IMR-90 (cell line): ENCODE data around the gene ARAP1. TPM values are rescaled to one million over a fixed set of nuclear protein-coding genes. Genes with fewer than 3 reads are reported as not detected.

Experiments
- ATAC-seq: fragments of 200-7000 bp; cut with Tn5 transposase; 2 replicates; pipeline ENCODE4 v1.9.1; 2020; ENCODE audit warnings: low read depth, mild to moderate bottlenecking, moderate library complexity
- BruUV-seq: library from RNA; stranded (reverse); fragments of 400-500 nt; replicated peaks from 2 replicates; lab custom pipeline; 2021; lab: Mats Ljungman, UMichigan
- CTCF ChIA-PET: fragments of 300-600 bp; formaldehyde crosslinking; extraction: SDS; loops from one replicate; lab custom pipeline; 2021; ENCODE audit warnings: antibody characterized with exemption; lab: Yijun Ruan, JAX
- POLR2A ChIA-PET: fragments of 300-600 bp; sonication (Branson Sonifier 250); formaldehyde crosslinking; loops from one replicate; lab custom pipeline; 2022; ENCODE audit warnings: antibody characterized with exemption; ENCODE audit not compliant: unreplicated experiment; lab: Charles Lee
- DNase-seq: peaks from one replicate; pipeline ENCODE4 v3.0.0; 2013
- H2AFZ ChIP-seq: replicated peaks from 2 replicates; pipeline ENCODE3; 2013; ENCODE audit warnings: low read length, mild to moderate bottlenecking; ENCODE audit not compliant: poor library complexity
- H2AK5ac ChIP-seq: 2 replicates; pipeline ENCODE4 v1.6.1; 2013; ENCODE audit warnings: low read depth, low read length, inconsistent platforms
- H2AK9ac ChIP-seq: replicated peaks from 2 replicates; pipeline ENCODE3; 2013; ENCODE audit warnings: mild to moderate bottlenecking, low read depth, low read length, moderate library complexity; ENCODE audit not compliant: poor library complexity
- H2BK120ac ChIP-seq: 2 replicates; pipeline ENCODE4 v1.6.1; 2013; ENCODE audit warnings: low read depth, low read length, inconsistent platforms
- H2BK15ac ChIP-seq: 3 replicates; pipeline ENCODE4 v1.6.1; 2013; ENCODE audit warnings: low read depth, low read length, inconsistent platforms
- H2BK20ac ChIP-seq: 2 replicates; pipeline ENCODE4 v1.6.1; 2013; ENCODE audit warnings: low read depth, mild to moderate bottlenecking, inconsistent platforms, low read length, moderate library complexity
- H2BK5ac ChIP-seq: 2 replicates; pipeline ENCODE4 v1.6.1; 2013; ENCODE audit warnings: mild to moderate bottlenecking, low read depth, low read length, inconsistent platforms; ENCODE audit not compliant: poor library complexity, severe bottlenecking
- H3K14ac ChIP-seq: replicated peaks from 2 replicates; pipeline ENCODE4 v1.6.1; 2013; ENCODE audit warnings: low read depth, low read length, inconsistent platforms
- H3K18ac ChIP-seq: 2 replicates; pipeline ENCODE4 v1.6.1; 2013; ENCODE audit warnings: low read depth, low read length, control low read depth
- H3K23ac ChIP-seq: 2 replicates; pipeline ENCODE4 v1.6.1; 2013; ENCODE audit warnings: low read depth, low read length, inconsistent platforms
- H3K27ac ChIP-seq: 2 replicates; pipeline ENCODE4 v1.5.1; 2013; ENCODE audit warnings: mild to moderate bottlenecking, control low read depth, low read length; ENCODE audit not compliant: insufficient read depth
- H3K27me3 ChIP-seq: 2 replicates; pipeline ENCODE4 v1.6.1; 2013; ENCODE audit warnings: low read length; ENCODE audit not compliant: control insufficient read depth, insufficient read depth
- H3K36me3 ChIP-seq: 2 replicates; pipeline ENCODE4 v1.6.1; 2013; ENCODE audit warnings: low read length, mixed read lengths; ENCODE audit not compliant: control insufficient read depth, insufficient read depth
- H3K4ac ChIP-seq: 2 replicates; pipeline ENCODE4 v1.6.1; 2013; ENCODE audit warnings: low read depth, low read length, inconsistent platforms
- H3K4me1 ChIP-seq: 2 replicates; pipeline ENCODE4 v1.6.1; 2013; ENCODE audit warnings: low read length, mixed read lengths; ENCODE audit not compliant: control insufficient read depth, insufficient read depth
- H3K4me2 ChIP-seq: 2 replicates; pipeline ENCODE4 v1.6.1; 2013; ENCODE audit warnings: low read depth, mild to moderate bottlenecking, control low read depth, low read length, moderate library complexity
- H3K4me3 ChIP-seq: 2 replicates; pipeline ENCODE4 v1.5.1; 2013; ENCODE audit warnings: low read depth, mild to moderate bottlenecking, control low read depth, low read length, moderate library complexity; ENCODE audit not compliant: insufficient read depth
- H3K56ac ChIP-seq: 2 replicates; pipeline ENCODE4 v1.6.1; 2013; ENCODE audit warnings: low read length, inconsistent platforms; ENCODE audit not compliant: insufficient read depth; ENCODE audit errors: extremely low read depth
- H3K79me1 ChIP-seq, 2 experiments: 2 replicates each; pipeline ENCODE4 v1.6.1; 2013; ENCODE audit warnings: low read length in 2 of 2, inconsistent platforms in 1 of 2, low read depth in 1 of 2
- H3K9ac ChIP-seq: 2 replicates; pipeline ENCODE4 v1.6.1; 2013; ENCODE audit warnings: low read depth, low read length, control low read depth
- H3K9me1 ChIP-seq: 2 replicates; pipeline ENCODE4 v1.6.1; 2013; ENCODE audit warnings: low read length, inconsistent platforms; ENCODE audit not compliant: insufficient read depth
- H3K9me3 ChIP-seq: 2 replicates; pipeline ENCODE4 v1.6.1; 2013; ENCODE audit warnings: low read length; ENCODE audit not compliant: control insufficient read depth, insufficient read depth
- H4K20me1 ChIP-seq: 2 replicates; pipeline ENCODE4 v1.6.1; 2013; ENCODE audit warnings: low read length, inconsistent platforms; ENCODE audit not compliant: insufficient read depth
- H4K5ac ChIP-seq: 2 replicates; pipeline ENCODE4 v1.6.1; 2013; ENCODE audit warnings: mild to moderate bottlenecking, low read depth, low read length, control low read depth
- H4K8ac ChIP-seq, 2 experiments: 2 replicates each; pipeline ENCODE4 v1.6.1; 2013; ENCODE audit warnings: low read depth in 2 of 2, low read length in 2 of 2, control low read depth in 1 of 2, inconsistent platforms in 1 of 2
- H4K91ac ChIP-seq: 2 replicates; pipeline ENCODE4 v1.6.1; 2013; ENCODE audit warnings: low read depth, low read length, inconsistent platforms; ENCODE audit not compliant: insufficient read depth
- CHD1 ChIP-seq: IDR thresholded peaks from 2 replicates; pipeline ENCODE4 v1.6.1; 2012; ENCODE audit warnings: low read depth, low read length, improper control_type of control experiment
- MXI1 ChIP-seq: IDR thresholded peaks from 2 replicates; pipeline ENCODE4 v1.6.1; 2012; ENCODE audit warnings: low read depth, mild to moderate bottlenecking, low read length, moderate library complexity, borderline replicate concordance
- NFE2L2 ChIP-seq: fragments of 150-350 bp; IDR thresholded peaks from 2 replicates; pipeline ENCODE4 v1.6.1; 2016; ENCODE audit warnings: low read depth, mild to moderate bottlenecking, low read length
- RAD21 ChIP-seq: IDR thresholded peaks from 2 replicates; pipeline ENCODE4 v1.6.1; 2012; ENCODE audit warnings: low read length, improper control_type of control experiment
- RCOR1 ChIP-seq: IDR thresholded peaks from 2 replicates; pipeline ENCODE4 v1.6.1; 2012; ENCODE audit warnings: mild to moderate bottlenecking, low read length, improper control_type of control experiment; ENCODE audit not compliant: insufficient replicate concordance
- SMC3 ChIP-seq: fragments of 150-350 bp; IDR thresholded peaks from 2 replicates; pipeline ENCODE4 v1.6.1; 2016; ENCODE audit warnings: low read depth, mild to moderate bottlenecking, antibody characterized with exemption, low read length, moderate library complexity
- WGBS, 2 experiments: methylation state at CpG; one replicate each; pipeline versions ENCODE4 v1.1.5 to v1.1.7; 2013; ENCODE audit warnings: missing lambda C conversion rate in 2 of 2; ENCODE audit not compliant: insufficient read length in 1 of 2; ENCODE audit errors: extremely low coverage in 2 of 2; 5-methylcytosine and 5-hydroxymethylcytosine counted together
- dilution Hi-C: fragments of 300-500 bp; cut with HindIII; formaldehyde crosslinking; loops from one replicate; pipeline ENCODE4 v1.14.3; 2018; ENCODE audit warnings: low sequenced_read_pairs; ENCODE audit not compliant: unreplicated experiment
- in situ Hi-C: fragments of 300-500 bp; cut with MboI; formaldehyde crosslinking; loops from 3 replicates; pipeline ENCODE4 v1.14.3; 2019; ENCODE audit warnings: low sequenced_read_pairs, inconsistent platforms, mixed read lengths
- intact Hi-C: fragments of 100-400 bp; cut with micrococcal nuclease; formaldehyde crosslinking; loops from 2 replicates; pipeline ENCODE4 v1.10.0; 2022
- polyA plus RNA-seq, 3 experiments: library from polyadenylated mRNA; depleted of rRNA; stranded (reverse); fragments of >200 nt; gene quantifications; 2 replicates each; pipeline ENCODE4 v1.2.3, GENCODE V29; 2012; ENCODE audit warnings: low replicate concordance in 1 of 3
- total RNA-seq: library from RNA; depleted of rRNA; stranded (reverse); fragments of >200 nt; gene quantifications from 2 replicates; pipeline ENCODE4 v1.2.3, GENCODE V29; 2012

Gene ARAP1
- total and polyA plus RNA-seq, 2 of the 4 experiments (the other 2 are of a cell fraction), result 37.6 to 63.1 TPM

GRCh38 chr11:72781063-72781312 lies 28.8 kb upstream of the ARAP1 start:
- H3K27ac ChIP-seq, result no peak overlapping the region
- peak overlapping the region; percentile 74 for H2AFZ ChIP-seq
- H4K8ac ChIP-seq, result no peak overlapping the region
- ATAC-seq (no peak), DNase-seq (no peak)
- no peaks in the 10 kb centered on the region for H3K9me3 ChIP-seq
- no peak overlapping the region for H3K14ac ChIP-seq
- no peaks in the 10 kb centered on the region for H3K79me1 ChIP-seq
- dilution Hi-C loops (no loop called here), in situ Hi-C loops (no loop called here), intact Hi-C loops (no loop called here)
- no peaks in the 10 kb centered on the region for H3K36me3 ChIP-seq
- H3K9ac ChIP-seq, result no peak overlapping the region; the same call in 1 of the 2 replicates
- WGBS, 2 experiments, result 41% methylated on average over 10 of the region's 17 CpGs; no CpG with 5 or more reads in 1 of the 2 experiments
- no peak overlapping the region for H2BK5ac ChIP-seq
- H4K5ac ChIP-seq, result no peak overlapping the region
- no peaks in the 10 kb centered on the region for H3K9me1 ChIP-seq
- H3K56ac ChIP-seq, result no peak overlapping the region
- peak overlapping the region; percentile 63; the same call in 1 of the 2 replicates for H3K4me2 ChIP-seq
- no peak overlapping the region for H3K18ac ChIP-seq
- H2BK20ac ChIP-seq, result no peak overlapping the region
- H3K27me3 ChIP-seq, result peaks cover 4% of the 10 kb centered on the region; the same call in 1 of the 2 replicates
- no peak overlapping the region for H3K23ac ChIP-seq
- H4K20me1 ChIP-seq, result no peaks in the 10 kb centered on the region
- no peak overlapping the region for H2BK120ac ChIP-seq
- H3K4ac ChIP-seq, result no peak overlapping the region
- TF ChIP-seq SMC3 (no peak), MXI1 (no peak), CHD1 (no peak), RAD21 (no peak), NFE2L2 (no peak), RCOR1 (no peak)
- peak overlapping the region; percentile 86 for H2AK9ac ChIP-seq
- no TSS peak for BruUV-seq
- H3K4me3 ChIP-seq, result peak overlapping the region; percentile 48
- no peak overlapping the region for H4K91ac ChIP-seq
- H2AK5ac ChIP-seq, result no peak overlapping the region; the same call in 1 of the 2 replicates
- peaks cover 6% of the 10 kb centered on the region for H3K4me1 ChIP-seq
- POLR2A ChIA-PET, result no interaction called here
- CTCF ChIA-PET, result no interaction called here
- no peak overlapping the region for H2BK15ac ChIP-seq
